Activated CD4-positive, alpha-beta T cell treated with anti-CD3 and anti-CD28 coated beads, Interleukin-2, amount 50 U/mL, for 16 hours (primary cell): ENCODE results near the gene HOXC9.
"Not testable (repeated sequence)": the region's sequence is repeated elsewhere in the genome, so short reads cannot be mapped to it uniquely, and the experiment has no call there.

Source experiments
- DNase-seq: peaks from one replicate; pipeline ENCODE4 v3.0.0-alpha.2; 2020

The HOXC9 gene

GRCh38 chr12:54030442-54030801 lies 30.5 kb downstream of the HOXC9 start:
- DNase-seq, result no peak

- DNase-seq, result no peak
These were observed 31.0 kb downstream of the HOXC9 start for GRCh38 chr12:54030889-54031471.

GRCh38 chr12:54031480-54031879 lies 31.5 kb downstream of the HOXC9 start:
- no peak for DNase-seq

GRCh38 chr12:54032086-54032619 lies 32.2 kb downstream of the HOXC9 start:
- no peak for DNase-seq

- peak; percentile 63 for DNase-seq
These were observed 32.7 kb downstream of the HOXC9 start, which contains the start of gene HOXC5 for GRCh38 chr12:54032627-54033100. HOXC5 (plus strand) TSS chr12:54033050; CDS start chr12:54033123, 73 bp downstream.

GRCh38 chr12:54033106-54033979 lies 33.4 kb downstream of the HOXC9 start:
- DNase-seq, result no peak

GRCh38 chr12:54033980-54034784 lies 34.2 kb downstream of the HOXC9 start:
- no peak for DNase-seq

- no peak for DNase-seq
These were observed 34.9 kb downstream of the HOXC9 start for GRCh38 chr12:54034785-54035310.

- DNase-seq, result no peak
These were observed 35.8 kb downstream of the HOXC9 start for GRCh38 chr12:54035568-54036264.

GRCh38 chr12:54036620-54037359 lies 36.8 kb downstream of the HOXC9 start:
- no peak for DNase-seq

GRCh38 chr12:54037360-54038283 lies 37.7 kb downstream of the HOXC9 start:
- DNase-seq, result no peak

- DNase-seq, result no peak
These were observed 38.4 kb downstream of the HOXC9 start for GRCh38 chr12:54038284-54038870.

GRCh38 chr12:54038871-54039414 lies 39.0 kb downstream of the HOXC9 start:
- no peak for DNase-seq

- no peak for DNase-seq
These were observed 39.6 kb downstream of the HOXC9 start for GRCh38 chr12:54039417-54040147.

GRCh38 chr12:54040148-54040494 lies 40.2 kb downstream of the HOXC9 start:
- DNase-seq, result no peak

- DNase-seq, result no peak
These were observed 40.7 kb downstream of the HOXC9 start for GRCh38 chr12:54040648-54041047.

- no peak for DNase-seq
These were observed 41.2 kb downstream of the HOXC9 start for GRCh38 chr12:54041097-54041690.

- not testable (repeated sequence) for DNase-seq
These were observed 42.1 kb downstream of the HOXC9 start for GRCh38 chr12:54042033-54042432.
